K562 (cell line): ENCODE data around the gene CFD. TPM values are rescaled to one million over a fixed set of nuclear protein-coding genes. Genes with fewer than 3 reads are reported as not detected.
"Not testable (repeated sequence)": the region's sequence is repeated elsewhere in the genome, so short reads cannot be mapped to it uniquely, and the experiment has no call there.

Experiments used
- ATAC-seq: fragments of 200-7000 bp; cut with Tn5 transposase; 3 replicates; pipeline ENCODE4 v1.9.1; 2020; ENCODE audit warnings: moderate library complexity
- BruUV-seq: library from RNA; stranded (reverse); fragments of 400-500 nt; replicated peaks from 2 replicates; lab custom pipeline; 2021; lab: Mats Ljungman, UMichigan
- CTCF ChIA-PET: fragments of 300-600 bp; formaldehyde crosslinking; extraction: SDS; loops from one replicate; lab custom pipeline; 2021; ENCODE audit warnings: low intra/inter-chr PET ratio; lab: Yijun Ruan, JAX
- POLR2A ChIA-PET: fragments of 300-600, 350-650 bp; sonication (Branson Sonifier 250); formaldehyde crosslinking; extraction: SDS; loops from one replicate; lab custom pipeline; 2021; ENCODE audit warnings: antibody characterized with exemption, inconsistent platforms; lab: Yijun Ruan, JAX
- DNase-seq, 4 experiments: peaks; one replicate each; pipeline versions ENCODE4 v3.0.0 to v3.0.0-alpha.2; 2011 to 2018; ENCODE audit warnings: low spot score in 3 of 4, mixed read lengths in 3 of 4; ENCODE audit errors: extremely low read depth in 1 of 4
- FAIRE-seq: peaks from 2 replicates; lab custom pipeline; 2011; peaks lifted over from hg19 to GRCh38; lab: Jason Lieb, UNC
- H2AFZ ChIP-seq: 2 replicates; pipeline ENCODE4 v1.6.0; 2011; ENCODE audit warnings: low read depth, low read length, control low read depth, inconsistent platforms
- H3K27ac ChIP-seq: fragments of 200-600 bp; 3 replicates; pipeline ENCODE4 v1.8.0; 2011; ENCODE audit warnings: low read depth, mild to moderate bottlenecking, control low read depth, inconsistent platforms, low read length, moderate library complexity, mixed read lengths; ENCODE audit errors: extremely low read depth
- H3K27me3 ChIP-seq, 2 experiments: fragments of 300-600 bp in 1 of 2; 2 replicates in 1 of 2; 3 replicates in 1 of 2; pipeline versions ENCODE4 v1.6.0 to v1.8.0; 2011; ENCODE audit warnings: inconsistent platforms in 2 of 2, low read length in 2 of 2, mild to moderate bottlenecking in 1 of 2, mixed read lengths in 1 of 2, moderate library complexity in 1 of 2; ENCODE audit not compliant: control insufficient read depth in 2 of 2, insufficient read depth in 2 of 2
- H3K36me3 ChIP-seq: fragments of 300-600 bp; 3 replicates; pipeline ENCODE4 v1.8.0; 2011; ENCODE audit warnings: mild to moderate bottlenecking, low read length, inconsistent platforms; ENCODE audit not compliant: control insufficient read depth, insufficient read depth
- H3K4me1 ChIP-seq, 2 experiments: fragments of 200-600 bp in 1 of 2; replicated peaks in 1 of 2; 2 replicates in 1 of 2; 3 replicates in 1 of 2; pipeline versions ENCODE4 v1.5.1 to v1.8.0; 2011; ENCODE audit warnings: inconsistent platforms in 2 of 2, low read length in 2 of 2, mild to moderate bottlenecking in 1 of 2, mixed read lengths in 1 of 2, moderate library complexity in 1 of 2; ENCODE audit not compliant: control insufficient read depth in 2 of 2, insufficient read depth in 2 of 2
- H3K4me2 ChIP-seq: 2 replicates; pipeline ENCODE4 v1.6.1; 2011; ENCODE audit warnings: low read length, control low read depth, inconsistent platforms, mixed read lengths; ENCODE audit not compliant: insufficient read depth
- H3K4me3 ChIP-seq: fragments of 200-600 bp; sonication (generic), shearing (Covaris generic); 2 replicates; pipeline ENCODE4 v1.5.1; 2016; ENCODE audit warnings: control low read depth, inconsistent platforms
- H3K79me2 ChIP-seq: fragments of 200-600 bp; 3 replicates; pipeline ENCODE4 v1.8.0; 2011; ENCODE audit warnings: low read length, inconsistent platforms; ENCODE audit not compliant: control insufficient read depth, insufficient read depth
- H3K9ac ChIP-seq, 2 experiments: 2 replicates each; pipeline versions ENCODE4 v1.6.0 to v1.6.1; 2011; ENCODE audit warnings: low read depth in 2 of 2, low read length in 2 of 2, control low read depth in 1 of 2, inconsistent platforms in 1 of 2, mild to moderate bottlenecking in 1 of 2, mixed read lengths in 1 of 2; ENCODE audit not compliant: insufficient read depth in 1 of 2
- H3K9me1 ChIP-seq: one replicate; pipeline ENCODE4 v1.6.0; 2011; ENCODE audit warnings: inconsistent platforms, mild to moderate bottlenecking, low read length, moderate library complexity; ENCODE audit not compliant: control insufficient read depth, insufficient read depth
- H3K9me3 ChIP-seq: replicated peaks from 2 replicates; pipeline ENCODE4 v1.5.1; 2011; ENCODE audit warnings: low read depth, low read length, inconsistent platforms; ENCODE audit not compliant: control insufficient read depth, insufficient read depth
- H4K20me1 ChIP-seq: replicated peaks from 2 replicates; pipeline ENCODE4 v1.6.1; 2011; ENCODE audit warnings: low read length, inconsistent platforms, mixed read lengths; ENCODE audit not compliant: control insufficient read depth, insufficient read depth
- E2F3 ChIP-seq: fragments of 250-450 bp; sonication (Bioruptor Pico); IDR thresholded peaks from 2 replicates; pipeline ENCODE4 v1.4.0; 2020; ENCODE audit warnings: mild to moderate bottlenecking
- HNRNPH1 ChIP-seq: fragments of 200-400 bp; formaldehyde crosslinking; optimal IDR thresholded peaks from 2 replicates; pipeline ENCODE3; 2017; ENCODE audit warnings: low read depth, mild to moderate bottlenecking, low read length, moderate library complexity
- POLR2G ChIP-seq: fragments of 200-400 bp; formaldehyde crosslinking; IDR thresholded peaks from 2 replicates; pipeline ENCODE4 v1.6.1; 2017; ENCODE audit warnings: low read depth, mild to moderate bottlenecking, antibody characterized with exemption, low read length, moderate library complexity
- RBFOX2 ChIP-seq: fragments of 200-400 bp; formaldehyde crosslinking; IDR thresholded peaks from 2 replicates; pipeline ENCODE4 v1.6.1; 2017; ENCODE audit warnings: low read depth, mild to moderate bottlenecking, low read length, moderate library complexity
- RBM22 ChIP-seq: fragments of 200-400 bp; formaldehyde crosslinking; IDR thresholded peaks from 2 replicates; pipeline ENCODE4 v1.6.1; 2018; ENCODE audit warnings: low read length, low read depth; ENCODE audit not compliant: poor library complexity, severe bottlenecking
- RFX7 ChIP-seq: fragments of 250-450 bp; sonication (Bioruptor Pico); IDR thresholded peaks from 2 replicates; pipeline ENCODE4 v1.5.1; 2021; ENCODE audit warnings: mild to moderate bottlenecking
- STAT5A ChIP-seq: IDR thresholded peaks from 2 replicates; pipeline ENCODE4 v1.6.1; 2012; ENCODE audit warnings: low read length, inconsistent platforms, borderline replicate concordance
- TFAP4 ChIP-seq: sonication (generic); formaldehyde crosslinking; IDR thresholded peaks from 2 replicates; pipeline ENCODE4 v1.8.0; 2022; ENCODE audit warnings: missing genetic modification reagents, mild to moderate bottlenecking, moderate library complexity, borderline replicate concordance
- WGBS: fragments of 100-300 bp; shearing (Covaris generic); methylation state at CpG from one replicate; pipeline ENCODE4 v1.1.6; 2016; ENCODE audit warnings: low coverage, mixed read lengths; ENCODE audit not compliant: insufficient coverage; ENCODE audit errors: missing lambda C conversion rate; 5-methylcytosine and 5-hydroxymethylcytosine counted together
- in situ Hi-C: fragments of 300-500 bp; cut with MboI; formaldehyde crosslinking; loops from 4 replicates; pipeline ENCODE4 v1.15.0; 2018; ENCODE audit warnings: inconsistent platforms, mixed read lengths
- intact Hi-C: fragments of 100-400 bp; cut with micrococcal nuclease; formaldehyde crosslinking; loops from 2 replicates; pipeline ENCODE4 v1.14.2; 2022
- polyA plus RNA-seq, 8 experiments: library from polyadenylated mRNA; depleted of rRNA in 4 of 8; stranded (reverse) in 5 of 8; unstranded in 3 of 8; fragments of >200 nt; fragmentation: Nextera tagmentation in 2 of 8; fragmentation: Illumina TruSeq in 1 of 8; extraction: Ambion mirVana in 2 of 8; extraction: Trizol in 1 of 8; gene quantifications; 2 replicates each; pipeline versions ENCODE4 v1.2.1 to v1.2.3, GENCODE V29; 2011 to 2014; ENCODE audit warnings: inconsistent platforms in 1 of 8, missing spikeins in 1 of 8
- total RNA-seq, 7 experiments: library from RNA; depleted of rRNA in 6 of 7; stranded (reverse); fragments of >200 nt in 6 of 7; fragmentation: Illumina TruSeq in 2 of 7; extraction: Trizol in 2 of 7; gene quantifications; 2 replicates each; pipeline versions ENCODE4 v1.2.1 to v1.2.3, GENCODE V29; 2011 to 2021; ENCODE audit warnings: low replicate concordance in 1 of 7
- TF ChIP-seq, protein P1 (sequence below): fragments of 200-800 bp; sonication (Bioruptor generic); IDR thresholded peaks from 2 replicates; pipeline ENCODE4 v1.6.1; 2017; ENCODE audit warnings: missing genetic modification characterization, missing compliant biosample characterization

The CFD gene
- total and polyA plus RNA-seq, 9 of the 15 experiments (the other 6 are each of a cell fraction or from before 2014, with no cell fraction given), result 0.52 to 59.4 (median 7.6) TPM

GRCh38 chr19:878751-879561, 19.5 kb downstream of the CFD start:
- H3K9ac ChIP-seq, H3K4me2 ChIP-seq, DNase-seq, H3K27ac ChIP-seq, H3K79me2 ChIP-seq, H4K20me1 ChIP-seq, H3K27me3 ChIP-seq, in situ Hi-C loops, CTCF ChIA-PET, FAIRE-seq, intact Hi-C loops, H2AFZ ChIP-seq, H3K9me1 ChIP-seq, BruUV-seq, ATAC-seq, H3K4me3 ChIP-seq, H3K9me3 ChIP-seq: not testable (repeated sequence)
- H3K4me1 ChIP-seq, result peaks cover 0 to 41% of the 10 kb centered on the region in 2 experiments; a peak in 2 of 5 replicates
- WGBS, result 76% methylated on average over 17 of the region's 24 CpGs
- H3K36me3 ChIP-seq, result peaks cover 63% of the 10 kb centered on the region
- POLR2A ChIA-PET, result interaction anchor here (0.7 to 3.1 kb wide), 5 partner anchors 11 to 82 kb away, joined by 3 to 11 read pairs (median 3); partner anchors contain the start of gene PTBP1
- TF ChIP-seq POLR2G, result peak; percentile 28

DNA sequence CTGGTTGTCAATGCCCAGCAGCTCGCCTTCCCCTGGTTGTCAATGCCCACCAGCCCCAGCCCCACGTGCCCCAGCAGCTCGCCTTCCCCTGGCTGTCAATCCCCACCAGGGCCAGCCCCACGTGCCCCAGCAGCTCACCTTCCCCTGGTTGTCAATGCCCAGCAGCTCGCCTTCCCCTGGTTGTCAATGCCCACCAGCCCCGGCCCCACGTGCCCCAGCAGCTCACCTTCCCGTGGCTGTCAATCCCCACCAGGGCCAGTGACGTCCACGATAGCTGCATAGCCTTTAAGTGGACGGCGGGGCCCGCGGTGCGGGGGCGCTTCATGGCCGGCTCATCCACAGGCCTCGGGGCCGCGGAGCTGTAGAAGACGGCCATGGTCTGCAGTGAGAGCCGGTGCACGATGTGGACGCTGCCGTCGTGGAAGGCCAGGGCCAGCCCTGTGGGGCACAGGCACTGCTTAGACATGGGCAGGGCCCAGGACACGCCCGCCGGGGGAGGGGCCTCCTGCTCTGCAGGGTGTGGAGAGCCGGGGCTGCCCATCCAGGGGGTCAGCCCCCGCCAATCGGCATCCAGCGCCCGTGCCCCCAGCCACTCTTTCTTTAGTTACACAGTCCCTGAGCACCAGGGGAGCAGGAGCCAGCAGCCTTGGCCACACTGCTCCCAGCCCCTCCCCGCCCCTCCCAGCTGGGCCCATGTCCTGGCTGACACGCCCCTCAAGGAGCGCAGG, 20.4 kb downstream of the CFD start:
- no peaks in the 10 kb centered on the region for H3K27me3 ChIP-seq
- WGBS, result 86% methylated on average over 25 of the region's 37 CpGs
- TF ChIP-seq RBFOX2, result peak; percentile 51
- TF ChIP-seq, protein P1, sequence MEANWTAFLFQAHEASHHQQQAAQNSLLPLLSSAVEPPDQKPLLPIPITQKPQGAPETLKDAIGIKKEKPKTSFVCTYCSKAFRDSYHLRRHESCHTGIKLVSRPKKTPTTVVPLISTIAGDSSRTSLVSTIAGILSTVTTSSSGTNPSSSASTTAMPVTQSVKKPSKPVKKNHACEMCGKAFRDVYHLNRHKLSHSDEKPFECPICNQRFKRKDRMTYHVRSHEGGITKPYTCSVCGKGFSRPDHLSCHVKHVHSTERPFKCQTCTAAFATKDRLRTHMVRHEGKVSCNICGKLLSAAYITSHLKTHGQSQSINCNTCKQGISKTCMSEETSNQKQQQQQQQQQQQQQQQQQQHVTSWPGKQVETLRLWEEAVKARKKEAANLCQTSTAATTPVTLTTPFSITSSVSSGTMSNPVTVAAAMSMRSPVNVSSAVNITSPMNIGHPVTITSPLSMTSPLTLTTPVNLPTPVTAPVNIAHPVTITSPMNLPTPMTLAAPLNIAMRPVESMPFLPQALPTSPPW (CRISPR knock-in tag), result 0 out of 2 replicates have a peak, but pooled peaks have one; percentile 25
- no peak for TF ChIP-seq STAT5A
- TF ChIP-seq RBM22, result peak; percentile 41
- peak; percentile 48; the same call in 1 of the 2 replicates for TF ChIP-seq TFAP4 (CRISPR knock-in tag)
- peak; percentile 58 for TF ChIP-seq POLR2G
- no peak for TF ChIP-seq HNRNPH1
- TF ChIP-seq RFX7 (CRISPR knock-in tag), result no peak
- no peak for TF ChIP-seq E2F3 (CRISPR knock-in tag)

More for the DNA sequence above, 20.4 kb downstream of the CFD start:
- H3K4me1 ChIP-seq, result peaks cover 0 to 42% of the 10 kb centered on the region in 2 experiments; a peak in 2 of 5 replicates
- DNase-seq (peak in 1 of 4 experiments; percentile 39), FAIRE-seq (no peak), ATAC-seq (peak; percentile 46)
- no peak overlapping the region for H3K27ac ChIP-seq
- BruUV-seq, result no TSS peak
- intact Hi-C loops, result no loop called here
- peaks cover 64% of the 10 kb centered on the region for H3K36me3 ChIP-seq
- no peaks in the 10 kb centered on the region; the same call in 1 of the 2 replicates for H4K20me1 ChIP-seq
- in situ Hi-C loops, result no loop called here
- H3K4me2 ChIP-seq, result no peak overlapping the region
- no peaks in the 10 kb centered on the region for H3K9me1 ChIP-seq
- no peaks in the 10 kb centered on the region for H3K79me2 ChIP-seq
- no peak overlapping the region for H3K9ac ChIP-seq
- CTCF ChIA-PET, result no interaction called here
- POLR2A ChIA-PET, result interaction anchor here (0.6 to 3.1 kb wide), 6 partner anchors 11 to 363 kb away, joined by 3 to 11 read pairs (median 4); partner anchors contain the start of gene PTBP1
- no peak overlapping the region for H2AFZ ChIP-seq
- no peaks in the 10 kb centered on the region for H3K9me3 ChIP-seq
- no peak overlapping the region for H3K4me3 ChIP-seq
